ENCODE measurements around the gene RGS14. TPM values are rescaled to one million over a fixed set of nuclear protein-coding genes. Genes with fewer than 3 reads are reported as not detected.
"Not testable (repeated sequence)": the region's sequence is repeated elsewhere in the genome, so short reads cannot be mapped to it uniquely, and the experiment has no call there.

The RGS14 gene
- total RNA-seq, 1 experiment from 2014 or later, result 36.5 TPM

GRCh38 chr5:177346820-177347219 lies 10.9 kb upstream of the RGS14 start:
- DNase-seq (ENCODE audit: low spot score), result no peak

GRCh38 chr5:177347699-177348098 lies 10.0 kb upstream of the RGS14 start:
- no peak for DNase-seq (ENCODE audit: low spot score)

GRCh38 chr5:177349362-177349647 lies 8.4 kb upstream of the RGS14 start:
- no peak for DNase-seq (ENCODE audit: low spot score)

GRCh38 chr5:177349762-177350161 lies 8.0 kb upstream of the RGS14 start:
- no peak for DNase-seq (ENCODE audit: low spot score)

GRCh38 chr5:177350776-177351391 lies 6.8 kb upstream of the RGS14 start:
- DNase-seq (ENCODE audit: low spot score), result no peak

- DNase-seq (ENCODE audit: low spot score), result peak; percentile 94
Observed at GRCh38 chr5:177351392-177352329, 6.1 kb upstream of the RGS14 start, which contains the start of gene LMAN2. Gene LMAN2, minus strand, starts transcription at chr5:177351668. Its CDS starts 21 bp downstream, at chr5:177351647.

GRCh38 chr5:177353093-177353492 lies 4.6 kb upstream of the RGS14 start:
- no peak for DNase-seq (ENCODE audit: low spot score)

- DNase-seq (ENCODE audit: low spot score), result no peak
Observed at GRCh38 chr5:177354256-177354655, 3.5 kb upstream of the RGS14 start.

GRCh38 chr5:177354711-177355110 lies 3.0 kb upstream of the RGS14 start:
- DNase-seq (ENCODE audit: low spot score), result no peak

- DNase-seq (ENCODE audit: low spot score), result no peak
Observed at GRCh38 chr5:177355162-177355867, 2.4 kb upstream of the RGS14 start.

GRCh38 chr5:177355868-177356168 lies 1.9 kb upstream of the RGS14 start:
- DNase-seq (ENCODE audit: low spot score), result no peak

GRCh38 chr5:177356746-177357145 lies 978 bp upstream of the RGS14 start:
- no peak for DNase-seq (ENCODE audit: low spot score)

- no peak for DNase-seq (ENCODE audit: low spot score)
Observed at GRCh38 chr5:177357146-177357458, 622 bp upstream of the RGS14 start.

GRCh38 chr5:177358370-177358819 lies 671 bp downstream of the RGS14 start:
- DNase-seq (ENCODE audit: low spot score), result no peak

- DNase-seq (ENCODE audit: low spot score), result no peak
Observed at GRCh38 chr5:177359451-177359851, 1.7 kb downstream of the RGS14 start.

GRCh38 chr5:177359860-177360259 lies 2.1 kb downstream of the RGS14 start:
- no peak for DNase-seq (ENCODE audit: low spot score)

GRCh38 chr5:177360740-177361139 lies 3.0 kb downstream of the RGS14 start:
- not testable (repeated sequence) for DNase-seq (ENCODE audit: low spot score)

GRCh38 chr5:177361418-177362291 lies 3.9 kb downstream of the RGS14 start:
- DNase-seq (ENCODE audit: low spot score), result no peak

GRCh38 chr5:177362292-177362609 lies 4.5 kb downstream of the RGS14 start:
- no peak for DNase-seq (ENCODE audit: low spot score)

- DNase-seq (ENCODE audit: low spot score), result no peak
Observed at GRCh38 chr5:177362610-177363507, 5.1 kb downstream of the RGS14 start.

- DNase-seq (ENCODE audit: low spot score), result no peak
Observed at GRCh38 chr5:177363565-177363964, 5.8 kb downstream of the RGS14 start.

Measured in A172 (cell line).